ENCODE data around the gene TSPAN6.

TSPAN6 gene

DNA sequence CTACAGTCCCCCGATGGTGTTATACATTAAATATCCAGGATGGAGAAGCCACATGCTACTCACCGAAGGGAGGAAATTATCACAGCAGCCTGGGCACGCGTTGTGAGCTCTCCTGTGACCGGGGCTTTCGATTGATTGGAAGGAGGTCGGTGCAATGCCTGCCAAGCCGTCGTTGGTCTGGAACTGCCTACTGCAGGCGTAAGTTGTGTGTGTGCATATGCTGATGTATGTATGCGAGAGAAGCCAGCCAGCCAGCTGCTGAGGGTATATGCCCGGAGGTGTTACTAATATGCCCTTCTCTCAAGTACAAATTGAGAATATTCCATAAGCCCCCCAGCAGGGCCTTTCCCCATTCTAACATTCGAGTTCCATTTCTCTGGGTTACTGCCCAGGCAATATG lies 25.6 kb upstream of the TSPAN6 start:
- Histone ChIP-seq H3K27me3 (ENCODE audit: low read depth, low read length) (peaks cover 42% of the 10 kb centered on the region), H3K4me1 (ENCODE audit: low read length) (no peaks in the 10 kb centered on the region), H3K4me2 (ENCODE audit: low read length) (no peak overlapping the region), H3K4me3 (ENCODE audit: low read length) (no peak overlapping the region), H3K9me3 (ENCODE audit: insufficient read depth, low read length) (no peaks in the 10 kb centered on the region), H3K36me3 (replicated peaks; ENCODE audit: low read depth, low read length) (no peaks in the 10 kb centered on the region), H3K27ac (ENCODE audit: low read length) (no peak overlapping the region), H4K20me1 (ENCODE audit: insufficient read depth, low read length) (no peaks in the 10 kb centered on the region), H2AFZ (ENCODE audit: low read depth, low read length) (no peak overlapping the region), H3K9ac (ENCODE audit: low read length) (no peak overlapping the region), H3K79me2 (ENCODE audit: low read length) (no peaks in the 10 kb centered on the region)
- TF ChIP-seq, protein P1, sequence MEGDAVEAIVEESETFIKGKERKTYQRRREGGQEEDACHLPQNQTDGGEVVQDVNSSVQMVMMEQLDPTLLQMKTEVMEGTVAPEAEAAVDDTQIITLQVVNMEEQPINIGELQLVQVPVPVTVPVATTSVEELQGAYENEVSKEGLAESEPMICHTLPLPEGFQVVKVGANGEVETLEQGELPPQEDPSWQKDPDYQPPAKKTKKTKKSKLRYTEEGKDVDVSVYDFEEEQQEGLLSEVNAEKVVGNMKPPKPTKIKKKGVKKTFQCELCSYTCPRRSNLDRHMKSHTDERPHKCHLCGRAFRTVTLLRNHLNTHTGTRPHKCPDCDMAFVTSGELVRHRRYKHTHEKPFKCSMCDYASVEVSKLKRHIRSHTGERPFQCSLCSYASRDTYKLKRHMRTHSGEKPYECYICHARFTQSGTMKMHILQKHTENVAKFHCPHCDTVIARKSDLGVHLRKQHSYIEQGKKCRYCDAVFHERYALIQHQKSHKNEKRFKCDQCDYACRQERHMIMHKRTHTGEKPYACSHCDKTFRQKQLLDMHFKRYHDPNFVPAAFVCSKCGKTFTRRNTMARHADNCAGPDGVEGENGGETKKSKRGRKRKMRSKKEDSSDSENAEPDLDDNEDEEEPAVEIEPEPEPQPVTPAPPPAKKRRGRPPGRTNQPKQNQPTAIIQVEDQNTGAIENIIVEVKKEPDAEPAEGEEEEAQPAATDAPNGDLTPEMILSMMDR (IDR thresholded peaks at IDR 0.05; ENCODE audit: low read depth, low read length), result no peak
- no peak for TF ChIP-seq EZH2phosphoT487 (IDR thresholded peaks at IDR 0.05; ENCODE audit: low read depth)

DNA sequence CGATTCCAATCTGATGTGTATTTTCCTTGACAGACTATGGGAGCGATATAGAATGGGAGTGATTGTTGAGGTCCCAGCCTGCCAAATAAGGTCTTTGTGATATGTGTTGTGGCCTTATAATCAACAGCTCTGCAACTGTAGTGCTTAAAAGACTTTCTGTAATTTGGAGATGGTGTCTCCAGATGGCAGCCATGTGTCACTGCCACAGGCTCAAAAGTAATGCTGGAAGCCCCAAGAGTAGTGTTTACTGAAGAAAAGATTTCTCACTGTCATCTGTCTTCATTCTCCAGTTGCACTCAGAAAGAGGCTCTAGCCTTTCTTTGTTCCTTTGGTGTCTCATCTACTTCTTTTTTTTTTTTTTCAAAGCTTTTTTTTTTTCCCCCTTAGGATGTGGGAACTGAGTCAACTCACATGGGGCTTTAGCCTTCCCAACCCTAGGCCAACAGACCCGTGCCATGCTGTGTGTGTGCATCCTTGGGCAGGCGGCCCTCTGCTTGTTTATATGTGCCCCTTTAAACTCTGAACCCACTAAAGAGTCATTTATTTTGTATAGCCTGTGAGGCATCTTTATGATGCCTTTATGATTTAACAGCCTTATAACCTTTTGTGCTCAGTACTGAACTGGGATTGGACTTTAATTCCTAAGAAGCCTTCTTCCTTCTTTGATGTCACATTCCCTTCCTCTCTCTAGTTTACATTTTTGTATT lies 23.0 kb upstream of the TSPAN6 start:
- Histone ChIP-seq H3K4me1 (ENCODE audit: low read length) (no peaks in the 10 kb centered on the region), H3K9ac (ENCODE audit: low read length) (no peak overlapping the region), H3K36me3 (replicated peaks; ENCODE audit: low read depth, low read length) (no peaks in the 10 kb centered on the region), H4K20me1 (ENCODE audit: insufficient read depth, low read length) (no peaks in the 10 kb centered on the region), H3K9me3 (ENCODE audit: insufficient read depth, low read length) (no peaks in the 10 kb centered on the region), H3K79me2 (ENCODE audit: low read length) (no peaks in the 10 kb centered on the region), H2AFZ (ENCODE audit: low read depth, low read length) (no peak overlapping the region), H3K4me2 (ENCODE audit: low read length) (no peak overlapping the region), H3K27me3 (ENCODE audit: low read depth, low read length) (peaks cover 22% of the 10 kb centered on the region), H3K27ac (ENCODE audit: low read length) (no peak overlapping the region), H3K4me3 (ENCODE audit: low read length) (no peak overlapping the region)
- TF ChIP-seq, protein P1 (IDR thresholded peaks at IDR 0.05; ENCODE audit: low read depth, low read length), result no peak
- no peak for TF ChIP-seq EZH2phosphoT487 (IDR thresholded peaks at IDR 0.05; ENCODE audit: low read depth)

DNA sequence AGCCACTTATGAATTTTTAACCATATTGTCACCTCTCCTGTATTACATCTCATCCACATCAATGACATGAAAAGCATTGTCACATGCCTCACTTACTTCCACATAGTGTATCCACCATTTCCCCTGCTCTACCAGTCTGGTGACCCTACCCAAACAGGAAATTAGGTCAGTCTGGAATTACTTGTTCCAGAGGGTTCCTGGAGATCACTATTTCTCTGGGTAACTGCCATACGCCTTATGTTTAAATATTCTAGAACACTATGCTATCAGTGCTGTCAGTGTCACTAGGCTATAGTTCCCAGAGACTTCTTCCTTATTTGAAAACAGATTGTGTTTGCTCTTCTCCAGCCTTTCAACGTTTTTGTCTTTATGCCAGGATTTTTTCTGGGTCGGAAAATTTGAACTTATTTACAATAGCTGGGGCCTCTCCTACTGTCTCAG lies 22.4 kb upstream of the TSPAN6 start:
- Histone ChIP-seq H3K4me2 (ENCODE audit: low read length) (no peak overlapping the region), H3K27ac (ENCODE audit: low read length) (no peak overlapping the region), H3K9me3 (ENCODE audit: insufficient read depth, low read length) (no peaks in the 10 kb centered on the region), H2AFZ (ENCODE audit: low read depth, low read length) (no peak overlapping the region), H3K27me3 (ENCODE audit: low read depth, low read length) (peaks cover 19% of the 10 kb centered on the region), H3K4me1 (ENCODE audit: low read length) (no peaks in the 10 kb centered on the region), H3K4me3 (ENCODE audit: low read length) (no peak overlapping the region), H3K36me3 (replicated peaks; ENCODE audit: low read depth, low read length) (no peaks in the 10 kb centered on the region), H4K20me1 (ENCODE audit: insufficient read depth, low read length) (no peaks in the 10 kb centered on the region), H3K9ac (ENCODE audit: low read length) (no peak overlapping the region), H3K79me2 (ENCODE audit: low read length) (no peaks in the 10 kb centered on the region)
- no peak for TF ChIP-seq EZH2phosphoT487 (IDR thresholded peaks at IDR 0.05; ENCODE audit: low read depth)
- TF ChIP-seq, protein P1 (IDR thresholded peaks at IDR 0.05; ENCODE audit: low read depth, low read length), result no peak

DNA sequence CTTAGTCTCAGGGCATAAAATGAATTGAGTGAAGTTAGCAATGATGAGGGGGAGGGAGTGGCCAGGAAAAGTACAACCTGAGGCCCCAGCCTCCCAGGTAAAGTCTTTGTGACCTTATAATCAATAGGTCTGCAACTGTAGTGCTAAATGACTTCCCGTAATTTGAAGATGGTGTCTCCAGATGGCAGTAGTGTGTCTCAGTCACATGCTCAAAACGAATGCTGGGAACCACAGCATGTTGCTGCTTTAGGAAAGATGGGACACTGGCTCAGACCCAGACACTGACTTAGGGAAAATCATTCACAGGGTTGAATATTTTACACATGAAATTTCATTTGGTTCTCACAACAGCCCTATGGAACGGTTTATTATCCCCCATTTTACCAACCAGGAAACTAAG lies 17.7 kb upstream of the TSPAN6 start:
- 0 out of 2 replicates have a peak overlapping the region, but pooled peaks have one; percentile 24 for H3K4me2 ChIP-seq (ENCODE audit: low read length)
- no peaks in the 10 kb centered on the region for H3K79me2 ChIP-seq (ENCODE audit: low read length)
- no peak overlapping the region for H3K9ac ChIP-seq (ENCODE audit: low read length)
- H3K9me3 ChIP-seq (ENCODE audit: insufficient read depth, low read length), result no peaks in the 10 kb centered on the region
- no peak overlapping the region for H3K4me3 ChIP-seq (ENCODE audit: low read length)
- H3K27me3 ChIP-seq (ENCODE audit: low read depth, low read length), result peaks cover 43% of the 10 kb centered on the region
- TF ChIP-seq, protein P1 (IDR thresholded peaks at IDR 0.05; ENCODE audit: low read depth, low read length), result peak; percentile 43
- TF ChIP-seq EZH2phosphoT487 (IDR thresholded peaks at IDR 0.05; ENCODE audit: low read depth), result no peak
- peaks cover 22% of the 10 kb centered on the region for H3K4me1 ChIP-seq (ENCODE audit: low read length)
- H3K27ac ChIP-seq (ENCODE audit: low read length), result no peak overlapping the region
- H4K20me1 ChIP-seq (ENCODE audit: insufficient read depth, low read length), result peaks cover 12% of the 10 kb centered on the region; the same call in 1 of the 2 replicates
- H2AFZ ChIP-seq (ENCODE audit: low read depth, low read length), result 0 out of 2 replicates have a peak overlapping the region, but pooled peaks have one; percentile 1
- no peaks in the 10 kb centered on the region for H3K36me3 ChIP-seq (replicated peaks; ENCODE audit: low read depth, low read length)

Measured in OCI-LY3 (cell line).